DND-41 (cell line): Measurements from ENCODE around the gene CNGA3.

Source experiments
- EZH2 ChIP-seq: IDR thresholded peaks from 3 replicates; pipeline ENCODE4 v1.6.1; 2012; ENCODE audit warnings: borderline replicate concordance, low read depth, mild to moderate bottlenecking, moderate library complexity, low read length, inconsistent platforms; ENCODE audit not compliant: severe bottlenecking
- TF ChIP-seq, protein P1 (sequence below): IDR thresholded peaks from 2 replicates; pipeline ENCODE4 v1.5.1; 2012; ENCODE audit warnings: borderline replicate concordance, low read length, moderate library complexity, mild to moderate bottlenecking; ENCODE audit not compliant: poor library complexity, severe bottlenecking; ENCODE audit errors: extremely low read depth

GRCh38 chr2:98308068-98308467 lies 38.2 kb upstream of the CNGA3 start:
- TF ChIP-seq, protein P1, sequence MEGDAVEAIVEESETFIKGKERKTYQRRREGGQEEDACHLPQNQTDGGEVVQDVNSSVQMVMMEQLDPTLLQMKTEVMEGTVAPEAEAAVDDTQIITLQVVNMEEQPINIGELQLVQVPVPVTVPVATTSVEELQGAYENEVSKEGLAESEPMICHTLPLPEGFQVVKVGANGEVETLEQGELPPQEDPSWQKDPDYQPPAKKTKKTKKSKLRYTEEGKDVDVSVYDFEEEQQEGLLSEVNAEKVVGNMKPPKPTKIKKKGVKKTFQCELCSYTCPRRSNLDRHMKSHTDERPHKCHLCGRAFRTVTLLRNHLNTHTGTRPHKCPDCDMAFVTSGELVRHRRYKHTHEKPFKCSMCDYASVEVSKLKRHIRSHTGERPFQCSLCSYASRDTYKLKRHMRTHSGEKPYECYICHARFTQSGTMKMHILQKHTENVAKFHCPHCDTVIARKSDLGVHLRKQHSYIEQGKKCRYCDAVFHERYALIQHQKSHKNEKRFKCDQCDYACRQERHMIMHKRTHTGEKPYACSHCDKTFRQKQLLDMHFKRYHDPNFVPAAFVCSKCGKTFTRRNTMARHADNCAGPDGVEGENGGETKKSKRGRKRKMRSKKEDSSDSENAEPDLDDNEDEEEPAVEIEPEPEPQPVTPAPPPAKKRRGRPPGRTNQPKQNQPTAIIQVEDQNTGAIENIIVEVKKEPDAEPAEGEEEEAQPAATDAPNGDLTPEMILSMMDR: no peak
- no peak for TF ChIP-seq EZH2
